Panc1 (cell line): ENCODE data around the gene DNAH9. TPM values are rescaled to one million over a fixed set of nuclear protein-coding genes. Genes with fewer than 3 reads are reported as not detected.

Source experiments
- ATAC-seq: fragments of 200-7000 bp; cut with Tn5 transposase; 2 replicates; pipeline ENCODE4 v1.9.1; 2020; ENCODE audit warnings: mild to moderate bottlenecking, moderate library complexity
- BruUV-seq: library from RNA; stranded (reverse); fragments of 400-500 nt; replicated peaks from 2 replicates; lab custom pipeline; 2021; lab: Mats Ljungman, UMichigan
- CTCF ChIA-PET: fragments of 300-600 bp; sonication (Branson Sonifier 250); formaldehyde crosslinking; loops from one replicate; lab custom pipeline; 2022; ENCODE audit warnings: antibody characterized with exemption; lab: Charles Lee
- POLR2A ChIA-PET: fragments of 300-600 bp; sonication (Branson Sonifier 250); formaldehyde crosslinking; loops from one replicate; lab custom pipeline; 2022; ENCODE audit warnings: antibody characterized with exemption; lab: Charles Lee
- DNase-seq: peaks from one replicate; pipeline ENCODE4 v3.0.0-alpha.2; 2010; ENCODE audit warnings: low read depth, low spot score
- H3K27ac ChIP-seq: 2 replicates; pipeline ENCODE4 v1.5.1; 2011; ENCODE audit warnings: mild to moderate bottlenecking, low read length, inconsistent platforms
- H3K27me3 ChIP-seq: fragments of 200-500 bp; sonication (Bioruptor generic); 2 replicates; pipeline ENCODE4 v1.6.0; 2014; ENCODE audit warnings: low read length, inconsistent platforms; ENCODE audit not compliant: control insufficient read depth, insufficient read depth
- H3K36me3 ChIP-seq: fragments of 200-500 bp; sonication (Bioruptor generic); 2 replicates; pipeline ENCODE4 v1.5.1; 2014; ENCODE audit warnings: inconsistent platforms, mild to moderate bottlenecking, low read length, moderate library complexity; ENCODE audit not compliant: control insufficient read depth, insufficient read depth
- H3K4me1 ChIP-seq: 2 replicates; pipeline ENCODE4 v1.5.1; 2011; ENCODE audit warnings: inconsistent platforms, mild to moderate bottlenecking, low read length, moderate library complexity; ENCODE audit not compliant: control insufficient read depth, insufficient read depth
- H3K4me3 ChIP-seq, 2 experiments: 2 replicates each; pipeline ENCODE4 v1.5.1; 2011 to 2012; ENCODE audit warnings: low read depth in 2 of 2, low read length in 2 of 2, mild to moderate bottlenecking in 2 of 2, inconsistent platforms in 1 of 2, moderate library complexity in 1 of 2
- H3K9me3 ChIP-seq: fragments of 200-500 bp; sonication (Bioruptor generic); 2 replicates; pipeline ENCODE4 v1.5.1; 2014; ENCODE audit warnings: low read depth, mild to moderate bottlenecking, inconsistent platforms, low read length, moderate library complexity; ENCODE audit not compliant: control insufficient read depth, insufficient read depth
- CTCF ChIP-seq: fragments of 450-650 bp; IDR thresholded peaks from 2 replicates; pipeline ENCODE4 v1.5.1; 2017; ENCODE audit warnings: mild to moderate bottlenecking
- POLR2AphosphoS5 ChIP-seq: IDR thresholded peaks from 2 replicates; pipeline ENCODE4 v1.6.1; 2012; ENCODE audit warnings: mild to moderate bottlenecking, low read depth, low read length, moderate library complexity
- REST ChIP-seq, 2 experiments: IDR thresholded peaks; 2 replicates each; pipeline ENCODE4 v1.6.1; 2011 to 2012; ENCODE audit warnings: low read depth in 2 of 2, control low read depth in 1 of 2, low read length in 1 of 2, mild to moderate bottlenecking in 1 of 2, moderate library complexity in 1 of 2; ENCODE audit not compliant: insufficient read depth in 1 of 2
- SIN3A ChIP-seq: IDR thresholded peaks from 2 replicates; pipeline ENCODE4 v1.6.1; 2012; ENCODE audit warnings: low read depth, mild to moderate bottlenecking, low read length, moderate library complexity, borderline replicate concordance; ENCODE audit not compliant: insufficient read depth
- TCF7L2 ChIP-seq: IDR thresholded peaks from 2 replicates; pipeline ENCODE4 v1.6.1; 2011; ENCODE audit warnings: mild to moderate bottlenecking, low read depth, low read length, inconsistent platforms
- in situ Hi-C: cut with HindIII; loops from 2 replicates; pipeline ENCODE4 v1.10.0; 2016; ENCODE audit warnings: low sequenced_read_pairs, low pct_unique_long_range_greater_than_20kb
- intact Hi-C: fragments of 100-400 bp; cut with micrococcal nuclease; formaldehyde crosslinking; loops from one replicate; pipeline ENCODE4 v1.10.0; 2022; ENCODE audit not compliant: unreplicated experiment
- total RNA-seq: library from RNA; stranded (reverse); gene quantifications from one replicate; pipeline ENCODE4 v1.2.1, GENCODE V29; 2021; ENCODE audit not compliant: unreplicated experiment

DNAH9 gene
- total RNA-seq, 1 experiment from 2014 or later, result not detected

- no peak for ATAC-seq
- H3K27ac ChIP-seq, result no peak overlapping the region
- DNase-seq, result no peak
- ChIA-PET CTCF (interaction anchor here (0.6 to 0.7 kb wide), 2 partner anchors 49 to 245 kb away, joined by 8 to 10 read pairs; no protein-coding TSS in a partner anchor), POLR2A (interaction anchor here (0.6 kb wide), 1 partner anchor 281 kb away, joined by 5 read pairs; no protein-coding TSS in a partner anchor)
- BruUV-seq, result no TSS peak
- no peaks in the 10 kb centered on the region for H3K27me3 ChIP-seq
- in situ Hi-C loops, result no loop called here
- H3K4me3 ChIP-seq, result no peak overlapping the region
- no peaks in the 10 kb centered on the region for H3K4me1 ChIP-seq
- H3K36me3 ChIP-seq, result no peaks in the 10 kb centered on the region
- H3K9me3 ChIP-seq, result no peaks in the 10 kb centered on the region
- intact Hi-C loops, result no loop called here
- TF ChIP-seq SIN3A, result no peak
- no peak for TF ChIP-seq CTCF
- TF ChIP-seq POLR2AphosphoS5, result no peak
- TF ChIP-seq REST (IDR thresholded peaks at IDR 0.05; ENCODE audit: insufficient read depth in 1 of 2, low read depth in 2 of 2, low read length in 1 of 2), result no peak
- no peak for TF ChIP-seq TCF7L2
These were observed 94.4 kb downstream of the DNAH9 start for GRCh38 chr17:11692688-11693087.

GRCh38 chr17:11693284-11693683 lies 95.0 kb downstream of the DNAH9 start:
- ChIA-PET POLR2A (interaction anchor here (0.6 kb wide), 1 partner anchor 280 kb away, joined by 5 read pairs; no protein-coding TSS in a partner anchor), CTCF (interaction anchor here (0.6 to 0.7 kb wide), 2 partner anchors 49 to 245 kb away, joined by 8 to 10 read pairs; no protein-coding TSS in a partner anchor)
- ATAC-seq, result no peak
- Histone ChIP-seq H3K4me1 (no peaks in the 10 kb centered on the region), H3K27ac (no peak overlapping the region), H3K4me3 (no peak overlapping the region), H3K9me3 (no peaks in the 10 kb centered on the region), H3K36me3 (no peaks in the 10 kb centered on the region), H3K27me3 (no peaks in the 10 kb centered on the region)
- intact Hi-C loops, result no loop called here
- no peak for DNase-seq
- in situ Hi-C loops, result no loop called here
- BruUV-seq, result no TSS peak
- TF ChIP-seq TCF7L2 (no peak), SIN3A (no peak), REST (IDR thresholded peaks at IDR 0.05; ENCODE audit: insufficient read depth in 1 of 2, low read depth in 2 of 2, low read length in 1 of 2) (no peak), POLR2AphosphoS5 (no peak), CTCF (no peak)
